HG02588 (cell line): ENCODE data around the gene SCYL1.
"Not testable (repeated sequence)": the region's sequence is repeated elsewhere in the genome, so short reads cannot be mapped to it uniquely, and the experiment has no call there.

Experiments
- ATAC-seq: cut with Tn5 transposase; IDR thresholded peaks from one replicate; pipeline ENCODE4 v1.9.1; 2021; ENCODE audit warnings: mild to moderate bottlenecking, moderate library complexity; ENCODE audit not compliant: unreplicated experiment

SCYL1 gene

DNA sequence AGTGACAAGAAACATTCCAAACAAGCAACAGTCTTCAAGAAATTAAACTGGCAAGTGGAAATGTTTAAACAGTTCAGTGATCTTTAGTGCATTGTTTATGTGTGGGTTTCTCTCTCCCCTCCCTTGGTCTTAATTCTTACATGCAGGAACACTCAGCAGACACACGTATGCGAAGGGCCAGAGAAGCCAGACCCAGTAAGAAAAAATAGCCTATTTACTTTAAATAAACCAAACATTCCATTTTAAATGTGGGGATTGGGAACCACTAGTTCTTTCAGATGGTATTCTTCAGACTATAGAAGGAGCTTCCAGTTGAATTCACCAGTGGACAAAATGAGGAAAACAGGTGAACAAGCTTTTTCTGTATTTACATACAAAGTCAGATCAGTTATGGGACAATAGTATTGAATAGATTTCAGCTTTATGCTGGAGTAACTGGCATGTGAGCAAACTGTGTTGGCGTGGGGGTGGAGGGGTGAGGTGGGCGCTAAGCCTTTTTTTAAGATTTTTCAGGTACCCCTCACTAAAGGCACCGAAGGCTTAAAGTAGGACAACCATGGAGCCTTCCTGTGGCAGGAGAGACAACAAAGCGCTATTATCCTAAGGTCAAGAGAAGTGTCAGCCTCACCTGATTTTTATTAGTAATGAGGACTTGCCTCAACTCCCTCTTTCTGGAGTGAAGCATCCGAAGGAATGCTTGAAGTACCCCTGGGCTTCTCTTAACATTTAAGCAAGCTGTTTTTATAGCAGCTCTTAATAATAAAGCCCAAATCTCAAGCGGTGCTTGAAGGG, 20.0 kb upstream of the SCYL1 start:
- no peak for ATAC-seq

GRCh38 chr11:65505466-65506289, 19.2 kb upstream of the SCYL1 start:
- ATAC-seq: no peak

DNA sequence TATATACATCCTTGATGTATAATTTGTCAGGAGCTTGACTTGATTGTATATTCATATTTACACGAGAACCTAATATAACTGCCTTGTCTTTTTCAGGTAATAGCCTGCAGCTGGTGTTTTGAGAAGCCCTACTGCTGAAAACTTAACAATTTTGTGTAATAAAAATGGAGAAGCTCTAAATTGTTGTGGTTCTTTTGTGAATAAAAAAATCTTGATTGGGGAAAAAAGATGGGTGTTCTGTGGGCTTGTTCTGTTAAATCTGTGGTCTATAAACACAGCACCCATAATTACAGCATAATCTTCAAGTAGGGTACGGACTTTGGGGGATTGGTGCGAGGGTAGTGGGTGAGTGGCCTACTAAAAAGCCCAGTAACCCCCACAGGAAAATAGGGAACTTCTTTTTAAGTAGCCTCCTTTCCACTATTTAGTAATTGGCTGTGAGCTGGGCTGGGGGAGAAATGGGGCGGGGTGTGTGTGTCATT, 18.6 kb upstream of the SCYL1 start:
- peak; percentile 0 for ATAC-seq

DNA sequence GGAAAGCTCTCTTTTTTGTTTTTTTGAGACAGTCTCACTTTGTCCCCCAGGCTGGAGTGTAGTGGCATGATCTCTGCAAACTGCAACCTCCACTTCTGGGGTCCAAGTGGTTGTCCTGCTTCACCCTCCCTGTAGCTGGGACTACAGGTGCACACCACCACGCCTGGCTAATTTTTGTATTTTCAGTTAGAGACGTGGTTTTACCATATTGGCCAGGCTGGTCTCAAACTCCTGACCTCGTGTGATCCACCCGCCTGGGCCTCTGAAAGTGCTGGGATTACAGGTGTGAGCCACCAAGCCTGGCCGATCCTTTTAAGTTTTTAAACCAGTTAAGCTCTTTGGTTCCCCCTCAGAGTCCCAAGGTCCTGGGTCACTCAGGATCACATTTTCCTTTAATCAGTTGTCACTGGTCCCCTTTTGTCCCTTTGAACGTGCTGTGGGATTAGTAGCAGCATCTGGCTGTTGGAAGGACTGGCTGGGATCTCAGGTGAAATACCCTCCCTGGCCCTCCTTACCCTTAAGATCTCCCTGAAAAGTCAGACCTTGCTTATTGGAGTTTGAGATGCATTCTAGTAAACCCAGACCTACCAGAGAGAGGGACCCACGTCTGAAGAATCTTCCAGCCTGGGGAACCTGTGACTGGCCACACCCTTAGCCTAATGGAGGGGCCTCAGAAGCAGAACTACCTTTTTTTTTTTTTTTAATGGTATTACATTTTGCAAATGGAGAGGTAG, 17.9 kb upstream of the SCYL1 start:
- ATAC-seq: peak; percentile 32

GRCh38 chr11:65512311-65512710, 12.6 kb upstream of the SCYL1 start:
- ATAC-seq: not testable (repeated sequence)

DNA sequence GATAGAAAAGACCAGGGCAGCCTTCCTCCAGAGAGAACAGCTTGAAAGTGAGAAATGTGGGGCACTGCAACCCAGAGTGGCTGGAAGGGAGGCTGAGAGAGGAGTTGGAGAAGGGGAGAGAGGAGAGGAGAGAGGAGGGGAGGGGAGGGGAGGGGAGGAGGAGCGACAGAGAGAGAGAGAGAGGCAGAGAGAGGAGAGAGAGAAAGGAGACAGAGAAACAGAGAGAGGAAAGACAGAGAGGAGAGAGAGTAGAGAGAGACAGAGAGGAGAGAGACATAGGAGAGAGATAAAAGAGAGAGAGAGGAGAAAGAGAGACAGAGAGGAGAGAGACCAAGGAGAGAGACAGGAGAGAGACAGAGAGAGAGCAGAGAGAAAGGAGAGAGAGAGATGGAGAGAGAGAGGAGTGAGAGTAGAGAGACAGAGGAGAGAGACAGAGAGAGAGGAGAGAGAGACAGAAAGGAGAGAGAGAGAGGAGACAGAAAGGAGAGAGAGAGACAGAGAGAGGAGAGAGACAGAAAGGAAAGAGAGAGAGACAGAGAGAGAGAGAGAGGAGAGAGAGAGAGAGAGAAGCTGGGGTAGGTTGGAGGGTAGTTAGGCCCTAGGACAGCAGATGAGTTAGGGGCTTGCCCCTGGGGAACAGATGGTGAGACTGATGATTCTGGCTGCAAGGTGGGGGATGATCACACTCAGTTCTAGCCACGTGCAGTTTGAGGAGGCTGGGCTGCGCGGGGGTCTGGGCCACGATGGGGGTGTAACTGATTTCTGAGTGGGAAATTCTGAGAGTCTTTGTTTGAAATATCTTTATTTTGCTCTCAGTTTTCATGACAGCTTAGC, 8.5 kb upstream of the SCYL1 start:
- no peak for ATAC-seq

DNA sequence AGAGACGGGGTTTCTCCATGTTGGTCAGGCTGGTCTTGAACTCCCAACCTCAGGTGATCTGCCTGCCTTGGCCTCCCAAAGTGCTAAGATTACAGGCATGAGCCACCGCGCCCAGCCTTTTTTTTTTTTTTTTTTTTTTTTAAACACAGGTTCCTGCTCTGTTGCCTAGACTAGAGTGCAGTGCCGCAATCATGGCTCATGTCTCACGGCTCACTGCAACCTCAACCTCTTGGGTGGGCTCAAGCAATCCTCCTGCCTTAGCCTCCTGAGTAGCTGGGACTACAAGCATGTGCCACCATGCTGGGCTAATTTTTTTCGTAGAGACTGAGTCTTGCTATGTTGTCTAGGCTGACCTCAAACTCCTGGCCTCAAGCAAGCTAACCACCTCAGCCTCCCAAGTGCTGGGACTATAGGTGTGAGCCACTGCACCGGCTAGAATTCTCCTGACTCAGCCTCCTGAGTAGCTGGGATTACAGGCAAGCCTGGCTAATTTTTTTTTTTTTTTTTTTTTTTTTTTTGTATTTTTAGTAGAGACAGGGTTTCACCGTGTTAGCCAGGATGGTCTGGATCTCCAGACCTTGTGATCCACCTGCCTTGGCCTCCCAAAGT, 5.8 kb upstream of the SCYL1 start:
- ATAC-seq: not testable (repeated sequence)

GRCh38 chr11:65521777-65522521, 2.9 kb upstream of the SCYL1 start:
- not testable (repeated sequence) for ATAC-seq

- ATAC-seq: not testable (repeated sequence)
Measured at GRCh38 chr11:65522718-65523630, 1.9 kb upstream of the SCYL1 start.

GRCh38 chr11:65523631-65523968, 1.3 kb upstream of the SCYL1 start:
- not testable (repeated sequence) for ATAC-seq

GRCh38 chr11:65524014-65524740, 706 bp upstream of the SCYL1 start:
- no peak for ATAC-seq

DNA sequence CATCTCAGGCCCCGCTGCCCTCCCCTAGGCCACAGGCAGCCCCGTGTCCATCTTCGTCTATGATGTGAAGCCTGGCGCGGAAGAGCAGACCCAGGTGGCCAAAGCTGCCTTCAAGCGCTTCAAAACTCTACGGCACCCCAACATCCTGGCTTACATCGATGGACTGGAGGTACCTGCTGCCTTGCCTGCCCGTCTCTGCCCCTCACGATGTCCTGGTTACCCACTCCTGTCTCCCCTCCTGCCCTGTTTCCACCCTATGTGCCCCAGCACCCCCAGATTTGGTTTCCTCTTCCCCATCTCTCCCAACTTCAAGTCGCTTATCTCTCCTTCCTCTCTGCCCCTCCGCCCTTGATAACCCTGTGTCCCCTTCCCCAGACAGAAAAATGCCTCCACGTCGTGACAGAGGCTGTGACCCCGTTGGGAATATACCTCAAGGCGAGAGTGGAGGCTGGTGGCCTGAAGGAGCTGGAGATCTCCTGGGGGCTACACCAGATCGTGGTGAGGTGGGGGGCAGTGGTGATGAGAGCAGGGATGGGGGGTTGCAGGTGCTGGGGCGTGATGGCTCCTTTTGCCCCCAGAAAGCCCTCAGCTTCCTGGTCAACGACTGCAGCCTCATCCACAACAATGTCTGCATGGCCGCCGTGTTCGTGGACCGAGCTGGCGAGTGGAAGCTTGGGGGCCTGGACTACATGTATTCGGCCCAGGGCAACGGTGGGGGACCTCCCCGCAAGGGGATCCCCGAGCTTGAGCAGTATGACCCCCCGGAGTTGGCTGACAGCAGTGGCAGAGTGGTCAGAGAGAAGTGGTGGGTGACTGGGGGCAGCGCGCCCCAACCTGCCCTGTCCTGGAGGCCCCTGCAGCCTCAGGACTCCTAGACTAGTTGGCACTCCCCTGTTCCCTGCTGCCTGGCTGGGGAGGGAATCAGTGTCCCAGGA, 930 bp downstream of the SCYL1 start:
- no peak for ATAC-seq

GRCh38 chr11:65526744-65527143, 1.9 kb downstream of the SCYL1 start:
- no peak for ATAC-seq

DNA sequence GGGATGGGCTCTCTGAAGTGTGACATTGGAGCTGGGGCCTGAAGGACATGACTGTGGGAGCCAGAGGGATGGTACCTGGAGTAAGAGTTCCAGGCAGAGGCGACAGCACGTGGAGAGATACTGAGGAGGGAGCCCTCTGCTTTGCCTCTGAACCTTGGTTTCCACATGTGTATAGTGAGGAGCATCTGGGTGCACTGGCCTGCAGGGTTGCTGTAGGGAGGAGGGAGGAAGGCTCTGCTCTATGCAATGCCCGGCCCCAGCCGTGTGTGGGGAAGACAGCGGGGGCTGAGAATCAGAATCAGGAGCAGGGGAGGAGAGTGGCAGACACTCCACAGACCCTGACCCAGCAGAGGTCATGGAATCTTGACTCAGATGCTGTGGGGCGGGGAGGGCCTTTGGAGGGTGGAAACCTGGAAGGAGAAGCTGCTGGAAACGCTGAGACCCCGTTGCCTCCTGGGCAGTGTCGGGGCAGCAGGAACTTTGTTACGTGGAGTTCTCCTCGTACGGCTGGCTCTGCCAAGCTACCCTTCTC, 4.0 kb downstream of the SCYL1 start:
- no peak for ATAC-seq

DNA sequence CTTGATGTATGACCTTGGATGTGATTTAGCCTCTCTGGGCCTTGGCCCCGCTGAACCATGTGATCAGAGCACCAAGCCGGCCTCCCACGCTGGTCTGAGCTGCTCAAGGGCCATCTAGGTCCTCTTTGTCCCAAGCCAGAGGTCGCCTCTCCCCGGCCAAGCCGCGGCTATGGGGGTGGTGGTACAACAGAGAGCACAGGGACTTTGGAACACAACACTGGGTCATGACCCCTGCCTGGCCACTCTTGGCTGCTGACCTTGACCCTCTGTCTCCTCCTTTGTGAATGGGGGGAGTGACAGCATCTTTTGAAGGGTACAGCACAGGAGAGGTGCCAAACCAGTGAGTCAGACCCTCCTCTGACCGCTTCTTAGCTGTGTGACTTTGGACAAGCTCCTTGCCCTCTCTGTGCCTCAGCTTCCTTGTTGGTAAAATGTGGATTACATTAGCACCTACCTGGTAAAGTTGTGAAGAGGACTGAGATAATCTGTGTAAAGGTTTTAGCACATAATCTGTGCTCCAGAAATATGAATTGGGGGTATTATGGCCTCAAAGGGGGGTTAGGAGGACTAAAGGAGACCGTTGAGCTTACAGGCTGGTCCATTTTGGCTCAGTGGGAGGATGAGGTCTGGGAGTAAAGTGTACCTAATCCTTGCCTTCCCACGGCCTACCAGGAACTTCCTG, 4.7 kb downstream of the SCYL1 start:
- ATAC-seq: no peak

DNA sequence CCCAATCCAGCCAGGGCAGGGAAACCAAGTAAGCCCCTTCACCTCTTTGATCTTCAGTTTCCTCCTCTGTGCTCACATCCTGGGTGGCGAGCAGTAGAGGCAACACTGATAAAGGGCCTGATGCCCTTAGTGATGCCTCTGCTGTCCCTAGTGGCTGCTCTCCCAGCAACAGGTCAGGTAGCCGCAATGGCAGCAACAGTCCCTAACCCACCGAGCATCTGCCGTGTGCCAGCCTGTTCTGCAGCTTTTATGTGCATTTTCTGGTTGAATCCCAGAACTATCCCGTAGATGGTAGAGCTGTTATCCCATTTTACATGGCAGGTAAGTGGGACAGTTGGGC, 5.2 kb downstream of the SCYL1 start:
- no peak for ATAC-seq
